GM21447 (cell line): Measurements from ENCODE around the gene ALX1.
"Not testable (repeated sequence)": the region's sequence is repeated elsewhere in the genome, so short reads cannot be mapped to it uniquely, and the experiment has no call there.

Experiments used
- ATAC-seq: cut with Tn5 transposase; IDR thresholded peaks from one replicate; pipeline ENCODE4 v1.9.1; 2021; ENCODE audit not compliant: unreplicated experiment

Gene ALX1

GRCh38 chr12:85299053-85299452 lies 19.0 kb downstream of the ALX1 start:
- ATAC-seq: no peak

GRCh38 chr12:85301051-85301450 lies 21.0 kb downstream of the ALX1 start:
- ATAC-seq: no peak

- ATAC-seq: no peak
Observed at GRCh38 chr12:85308374-85308773, 28.4 kb downstream of the ALX1 start.

GRCh38 chr12:85309125-85309566 lies 29.1 kb downstream of the ALX1 start:
- no peak for ATAC-seq

- no peak for ATAC-seq
Observed at GRCh38 chr12:85310025-85310424, 30.0 kb downstream of the ALX1 start.

GRCh38 chr12:85310456-85311076 lies 30.5 kb downstream of the ALX1 start:
- ATAC-seq: no peak

GRCh38 chr12:85317866-85318636 lies 38.0 kb downstream of the ALX1 start:
- not testable (repeated sequence) for ATAC-seq

GRCh38 chr12:85322715-85323114 lies 42.7 kb downstream of the ALX1 start:
- ATAC-seq: no peak

- ATAC-seq: no peak
Observed at GRCh38 chr12:85325442-85325841, 45.4 kb downstream of the ALX1 start.

GRCh38 chr12:85329913-85330312 lies 49.9 kb downstream of the ALX1 start:
- ATAC-seq: no peak

GRCh38 chr12:85348779-85349178 lies 68.8 kb downstream of the ALX1 start:
- no peak for ATAC-seq

- ATAC-seq: no peak
Observed at GRCh38 chr12:85350356-85350755, 70.3 kb downstream of the ALX1 start.
